Measurements from ENCODE around the gene ENOX1. TPM values are rescaled to one million over a fixed set of nuclear protein-coding genes. Genes with fewer than 3 reads are reported as not detected.

The ENOX1 gene
- total and polyA plus RNA-seq, 2 of the 8 experiments (the other 6 are each of a cell fraction or from before 2014, with no cell fraction given) = 0.23 to 0.37 TPM

DNA sequence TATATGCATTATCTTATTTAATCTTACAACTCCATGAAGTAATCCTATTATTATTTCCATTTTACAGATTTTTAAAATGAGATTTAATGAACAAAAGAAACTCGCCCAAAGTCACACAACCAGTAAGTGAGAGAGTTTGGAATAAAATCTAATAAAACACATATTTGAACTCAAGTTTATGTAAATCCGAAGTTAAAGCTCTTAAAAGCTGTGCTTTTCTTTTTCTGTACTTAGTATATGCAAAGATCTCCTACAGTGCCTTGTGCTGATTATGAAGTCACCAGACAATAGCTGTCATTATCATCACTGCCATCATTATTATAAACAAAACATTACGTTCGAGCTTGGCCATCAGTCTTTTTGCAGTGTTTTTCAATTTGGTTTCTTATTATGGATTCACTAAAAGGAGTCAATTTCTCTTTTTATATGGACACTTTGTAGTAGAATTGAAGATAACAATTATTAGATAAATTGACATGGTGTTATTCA, 29.7 kb upstream of the ENOX1 start:
- Histone ChIP-seq H4K91ac (replicated peaks; ENCODE audit: insufficient read length, low read length) (no peak overlapping the region), H3K23me2 (ENCODE audit: low read depth, low read length) (no peaks in the 10 kb centered on the region), H4K8ac (ENCODE audit: extremely low read depth, insufficient read depth, low read length) (no peak overlapping the region), H3K9me3 (ENCODE audit: insufficient read depth in 2 of 2, low read depth in 1 of 2, low read length in 1 of 2) (no peaks in the 10 kb centered on the region), H3K18ac (ENCODE audit: extremely low read depth, low read length) (no peak overlapping the region), H3K36me3 (ENCODE audit: control insufficient read depth in 2 of 4, insufficient read depth in 4 of 4, low read length in 3 of 4) (no peaks in the 10 kb centered on the region), H3K79me2 (ENCODE audit: control insufficient read depth in 1 of 2, insufficient read depth in 2 of 2, low read length in 2 of 2) (no peaks in the 10 kb centered on the region), H2BK20ac (ENCODE audit: low read length) (no peak overlapping the region), H3K9ac (replicated peaks in 1 of 4; ENCODE audit: extremely low read depth in 1 of 4, low read depth in 3 of 4, low read length in 3 of 4) (no peak overlapping the region), H2AK5ac (ENCODE audit: low read depth, low read length) (no peak overlapping the region), H3K27me3 (replicated peaks in 1 of 4; ENCODE audit: control insufficient read depth in 3 of 4, extremely low read depth in 1 of 4, insufficient read depth in 3 of 4, low read length in 3 of 4) (no peaks in the 10 kb centered on the region), H3K14ac (ENCODE audit: insufficient read length) (no peak overlapping the region), H2BK120ac (replicated peaks; ENCODE audit: low read depth, low read length) (no peak overlapping the region), H3K56ac (replicated peaks; ENCODE audit: insufficient read length, low read depth, low read length) (no peak overlapping the region), H2BK12ac (ENCODE audit: low read depth, low read length) (no peak overlapping the region), H4K20me1 (replicated peaks in 1 of 2; ENCODE audit: control insufficient read depth in 1 of 2, insufficient read depth in 2 of 2, low read length in 2 of 2) (no peaks in the 10 kb centered on the region), H2AFZ (ENCODE audit: low read length) (no peak overlapping the region), H4K5ac (ENCODE audit: insufficient read length, low read depth, low read length) (no peak overlapping the region), H2BK5ac (ENCODE audit: low read depth, low read length) (no peak overlapping the region), H3K4ac (replicated peaks; ENCODE audit: insufficient read length, low read depth, low read length) (no peak overlapping the region), H3K4me3 (ENCODE audit: extremely low read depth in 1 of 4, insufficient read depth in 2 of 4, low read depth in 3 of 4, low read length in 4 of 4) (no peak overlapping the region), H3K4me2 (ENCODE audit: insufficient read depth in 1 of 2, low read depth in 2 of 2, low read length in 2 of 2) (no peak overlapping the region), H3K27ac (ENCODE audit: low read depth, low read length) (no peak overlapping the region), H3K23ac (ENCODE audit: insufficient read length) (no peak overlapping the region), H3K4me1 (replicated peaks in 1 of 4; ENCODE audit: control insufficient read depth in 3 of 4, insufficient read depth in 4 of 4, low read length in 3 of 4) (no peaks in the 10 kb centered on the region), H3K79me1 (ENCODE audit: low read depth, low read length) (no peaks in the 10 kb centered on the region), H2BK15ac (ENCODE audit: low read length) (no peak overlapping the region)
- ChIA-PET CTCF (ENCODE audit: partially characterized antibody) (no interaction called here), POLR2A (ENCODE audit: partially characterized antibody) (no interaction called here)
- FAIRE-seq = no peak
- DNase-seq (ENCODE audit: low read depth in 1 of 2, low spot score in 2 of 2) = no peak
- WGBS, 2 experiments (ENCODE audit: extremely low coverage in 1 of 2, insufficient coverage in 1 of 2, insufficient read length in 1 of 2, insufficient replicate concordance in 2 of 2, low coverage in 1 of 2, low lambda C conversion rate in 2 of 2, missing lambda C conversion rate in 1 of 2) = 91% methylated on average over 4 of the region's 4 CpGs; no CpG with 5 or more reads in 1 of the 2 experiments
- TF ChIP-seq TAF1 (IDR thresholded peaks at IDR 0.05; ENCODE audit: low read depth, low read length) (no peak), NANOG (IDR thresholded peaks at IDR 0.05; ENCODE audit: insufficient read depth, low read depth, low read length, poor library complexity, severe bottlenecking) (no peak), HDAC2 (IDR thresholded peaks at IDR 0.05; ENCODE audit: borderline replicate concordance in 1 of 2, low read depth in 2 of 2, low read length in 2 of 2) (no peak), CBX8 (IDR thresholded peaks at IDR 0.05; ENCODE audit: borderline replicate concordance, low read depth, low read length) (no peak), CBX5 (IDR thresholded peaks at IDR 0.05; ENCODE audit: low read depth, low read length) (no peak), EGR1 (IDR thresholded peaks at IDR 0.05; ENCODE audit: borderline replicate concordance, low read depth, low read length) (no peak), SIRT6 (IDR thresholded peaks at IDR 0.05; ENCODE audit: low read length) (no peak), SIN3A (conservative IDR thresholded peaks at IDR 0.05 in 1 of 2, IDR thresholded peaks at IDR 0.05 in 1 of 2; ENCODE audit: low read depth in 1 of 2, low read length in 2 of 2) (no peak), BCL11A (IDR thresholded peaks at IDR 0.05; ENCODE audit: low read depth in 2 of 2, low read length in 2 of 2) (no peak), POLR2AphosphoS5 (IDR thresholded peaks at IDR 0.05; ENCODE audit: low read depth, low read length) (no peak)
- TF ChIP-seq, protein P1, sequence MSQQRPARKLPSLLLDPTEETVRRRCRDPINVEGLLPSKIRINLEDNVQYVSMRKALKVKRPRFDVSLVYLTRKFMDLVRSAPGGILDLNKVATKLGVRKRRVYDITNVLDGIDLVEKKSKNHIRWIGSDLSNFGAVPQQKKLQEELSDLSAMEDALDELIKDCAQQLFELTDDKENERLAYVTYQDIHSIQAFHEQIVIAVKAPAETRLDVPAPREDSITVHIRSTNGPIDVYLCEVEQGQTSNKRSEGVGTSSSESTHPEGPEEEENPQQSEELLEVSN (IDR thresholded peaks at IDR 0.05) = no peak

Measured in H1 (cell line).